Activated CD4-positive, alpha-beta T cell treated with anti-CD3 and anti-CD28 coated beads, Interleukin-2, amount 10 ng/mL, durations not matched to agents 7 days and 5 days (primary cell): Measurements from ENCODE around the gene TRAIP. TPM values are rescaled to one million over a fixed set of nuclear protein-coding genes. Genes with fewer than 3 reads are reported as not detected.
"Not testable (repeated sequence)": the region's sequence is repeated elsewhere in the genome, so short reads cannot be mapped to it uniquely, and the experiment has no call there.

Experiments
- CTCF ChIA-PET: fragments of 350-600 bp; sonication (Branson Sonifier 250); formaldehyde crosslinking; loops from one replicate; lab custom pipeline; 2021; ENCODE audit warnings: antibody characterized with exemption; lab: Charles Lee
- POLR2A ChIA-PET: fragments of 350-600 bp; sonication (Branson Sonifier 250); formaldehyde crosslinking; loops from one replicate; lab custom pipeline; 2021; ENCODE audit warnings: antibody characterized with exemption; lab: Charles Lee
- DNase-seq: peaks from one replicate; pipeline ENCODE4 v3.0.0-alpha.2; 2020
- H3K27ac Mint-ChIP-seq: one replicate; pipeline ENCODE4 v1.8.0; 2021; ENCODE audit warnings: mild to moderate bottlenecking, moderate library complexity, mixed read lengths
- H3K27me3 Mint-ChIP-seq: one replicate; pipeline ENCODE4 v1.8.0; 2021; ENCODE audit warnings: mixed read lengths
- H3K36me3 Mint-ChIP-seq: one replicate; pipeline ENCODE4 v1.8.0; 2021; ENCODE audit warnings: low read depth, mixed read lengths
- H3K4me1 Mint-ChIP-seq: one replicate; pipeline ENCODE4 v1.8.0; 2021; ENCODE audit warnings: mixed read lengths
- H3K4me3 Mint-ChIP-seq: one replicate; pipeline ENCODE4 v1.8.0; 2021; ENCODE audit warnings: mild to moderate bottlenecking, moderate library complexity, mixed read lengths
- H3K9me3 Mint-ChIP-seq: one replicate; pipeline ENCODE4 v1.8.0; 2021; ENCODE audit warnings: mixed read lengths
- total RNA-seq, 2 experiments: library from RNA; stranded (reverse); gene quantifications; one replicate each; pipeline ENCODE4 v1.2.3, GENCODE V29; 2021

The TRAIP gene
- total RNA-seq, 2 experiments from 2014 or later = 30.9 to 31.0 TPM

- POLR2A ChIA-PET = no interaction called here
- CTCF ChIA-PET = interaction anchor here (0.6 to 2.9 kb wide), 2 partner anchors 10 to 12 kb away, joined by 3 to 9 read pairs; partner anchors contain the start of gene INKA1
- peaks cover 4% of the 10 kb centered on the region for H3K4me1 Mint-ChIP-seq
- no peaks in the 10 kb centered on the region for H3K9me3 Mint-ChIP-seq
- H3K4me3 Mint-ChIP-seq = no peak overlapping the region
- H3K27me3 Mint-ChIP-seq = peaks cover 9% of the 10 kb centered on the region
- no peaks in the 10 kb centered on the region for H3K36me3 Mint-ChIP-seq
- H3K27ac Mint-ChIP-seq = no peak overlapping the region
- DNase-seq = no peak
Measured at GRCh38 chr3:49793486-49794085, 62.8 kb downstream of the TRAIP start.

GRCh38 chr3:49792371-49793150, 63.8 kb downstream of the TRAIP start:
- DNase-seq = no peak
- Mint-ChIP-seq H3K4me1 (peaks cover 4% of the 10 kb centered on the region), H3K27ac (no peak overlapping the region), H3K36me3 (no peaks in the 10 kb centered on the region), H3K4me3 (no peak overlapping the region), H3K27me3 (peaks cover 9% of the 10 kb centered on the region), H3K9me3 (no peaks in the 10 kb centered on the region)
- CTCF ChIA-PET = interaction anchor here (2.9 kb wide), 1 partner anchor 11 kb away, joined by 9 read pairs; the partner anchor contains the start of gene INKA1
- POLR2A ChIA-PET = no interaction called here

DNA sequence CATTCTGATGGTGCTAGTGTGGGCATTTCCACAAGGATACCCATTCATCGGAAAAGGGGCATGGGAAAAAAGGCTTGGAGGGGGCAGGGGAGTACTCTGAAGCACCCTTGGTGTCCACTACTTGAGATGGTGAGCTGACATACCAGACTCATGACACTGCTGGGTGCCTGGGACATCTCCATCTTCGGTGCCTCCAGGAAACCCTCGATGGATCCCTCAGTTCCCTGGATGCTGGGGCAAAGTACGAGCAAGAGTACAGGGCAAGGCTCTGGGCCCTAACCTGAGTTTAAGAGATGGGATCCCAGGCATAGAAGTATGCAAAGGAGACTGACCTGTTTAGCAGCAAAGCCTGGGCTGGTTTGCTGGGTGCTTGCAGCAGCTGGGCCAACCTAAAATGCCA, 64.8 kb downstream of the TRAIP start:
- peaks cover 6% of the 10 kb centered on the region for H3K27me3 Mint-ChIP-seq
- no peak for DNase-seq
- H3K36me3 Mint-ChIP-seq = no peaks in the 10 kb centered on the region
- H3K9me3 Mint-ChIP-seq = no peaks in the 10 kb centered on the region
- CTCF ChIA-PET = interaction anchor here (0.8 to 1.1 kb wide), 2 partner anchors 10 to 48 kb away, joined by 3 to 7 read pairs; no protein-coding TSS in a partner anchor
- POLR2A ChIA-PET = no interaction called here
- H3K4me3 Mint-ChIP-seq = no peak overlapping the region
- peaks cover 12% of the 10 kb centered on the region for H3K4me1 Mint-ChIP-seq
- no peak overlapping the region for H3K27ac Mint-ChIP-seq

DNA sequence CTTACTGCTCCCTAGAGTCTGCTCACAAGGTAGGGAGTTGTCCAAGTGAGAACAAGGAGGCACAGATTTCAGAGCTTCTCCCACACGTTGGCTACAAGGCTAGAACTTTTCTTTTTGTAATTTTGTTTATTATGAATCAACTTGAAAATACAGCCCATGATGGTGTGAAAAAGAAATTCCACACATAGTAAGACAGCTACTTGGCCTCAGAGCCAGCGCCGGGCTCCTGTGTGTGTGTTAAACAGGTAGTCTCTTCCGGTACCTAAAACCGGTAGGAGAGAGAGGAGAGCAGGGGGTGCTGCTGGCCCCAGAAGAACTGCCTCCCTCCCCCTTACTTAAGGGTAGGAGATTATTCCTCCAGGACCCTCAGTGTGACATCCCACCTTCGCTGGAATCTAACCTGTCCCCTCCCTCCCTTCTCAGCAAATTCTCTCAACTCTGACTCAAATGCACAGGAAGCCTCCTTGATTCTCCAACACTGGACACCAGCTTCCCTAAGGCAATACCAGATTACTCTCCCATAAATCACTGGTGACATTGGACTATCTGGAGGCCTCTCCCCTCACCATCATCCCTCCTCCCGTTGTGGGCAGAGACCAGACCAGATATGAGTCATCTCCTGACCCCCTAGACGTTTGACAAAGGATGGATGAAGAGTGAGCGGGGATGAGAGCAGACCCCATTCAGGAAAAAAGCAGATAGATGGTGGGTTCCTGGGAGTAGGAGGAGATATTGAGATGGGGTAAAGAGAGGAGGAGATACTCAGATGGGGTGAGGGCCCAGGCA, 65.5 kb downstream of the TRAIP start:
- H3K9me3 Mint-ChIP-seq = no peaks in the 10 kb centered on the region
- no peak overlapping the region for H3K27ac Mint-ChIP-seq
- H3K4me3 Mint-ChIP-seq = no peak overlapping the region
- DNase-seq = no peak
- peaks cover 14% of the 10 kb centered on the region for H3K4me1 Mint-ChIP-seq
- CTCF ChIA-PET = interaction anchor here (0.5 to 2.2 kb wide), 4 partner anchors 9 to 49 kb away, joined by 3 to 10 read pairs (median 6); partner anchors contain the start of gene INKA1
- peaks cover 6% of the 10 kb centered on the region for H3K27me3 Mint-ChIP-seq
- POLR2A ChIA-PET = no interaction called here
- no peaks in the 10 kb centered on the region for H3K36me3 Mint-ChIP-seq

DNA sequence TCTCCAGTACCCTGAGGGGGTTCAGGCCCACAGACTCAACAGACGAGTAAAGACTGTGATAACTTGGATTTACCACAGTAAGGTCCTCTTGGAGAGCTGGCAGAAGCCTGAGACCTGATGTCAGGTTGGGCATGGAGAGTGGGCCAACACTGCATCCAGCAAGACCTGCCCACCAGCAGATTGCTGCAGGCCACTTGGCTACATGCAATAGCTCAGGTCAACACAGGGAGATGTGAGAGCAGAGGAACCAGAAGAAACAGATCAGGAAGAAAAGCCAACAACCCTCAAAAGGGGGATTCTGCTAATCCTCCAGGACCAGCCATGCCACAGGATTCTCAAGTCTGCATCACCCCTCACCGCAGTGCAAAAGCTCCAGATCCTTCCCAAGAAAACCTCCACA, 68.3 kb downstream of the TRAIP start:
- ChIA-PET CTCF (interaction anchor here (0.7 to 3.3 kb wide), 5 partner anchors 13 to 118 kb away, joined by 3 to 13 read pairs (median 4); partner anchors contain the start of genes CDHR4 and INKA1), POLR2A (no interaction called here)
- no peak overlapping the region for H3K27ac Mint-ChIP-seq
- DNase-seq = no peak
- H3K9me3 Mint-ChIP-seq = no peaks in the 10 kb centered on the region
- H3K27me3 Mint-ChIP-seq = peaks cover 6% of the 10 kb centered on the region
- H3K4me1 Mint-ChIP-seq = peaks cover 25% of the 10 kb centered on the region
- H3K36me3 Mint-ChIP-seq = peaks cover 12% of the 10 kb centered on the region
- no peak overlapping the region for H3K4me3 Mint-ChIP-seq

GRCh38 chr3:49787536-49787935, 68.8 kb downstream of the TRAIP start:
- peak overlapping the region; percentile 87 for H3K4me3 Mint-ChIP-seq
- peaks cover 6% of the 10 kb centered on the region for H3K27me3 Mint-ChIP-seq
- peaks cover 25% of the 10 kb centered on the region for H3K4me1 Mint-ChIP-seq
- H3K9me3 Mint-ChIP-seq = no peaks in the 10 kb centered on the region
- peaks cover 12% of the 10 kb centered on the region for H3K36me3 Mint-ChIP-seq
- no peak for DNase-seq
- ChIA-PET CTCF (interaction anchor here (0.7 to 3.3 kb wide), 6 partner anchors 13 to 118 kb away, joined by 3 to 13 read pairs (median 4); partner anchors contain the start of genes CDHR4 and INKA1), POLR2A (no interaction called here)
- peak overlapping the region; percentile 22 for H3K27ac Mint-ChIP-seq

DNA sequence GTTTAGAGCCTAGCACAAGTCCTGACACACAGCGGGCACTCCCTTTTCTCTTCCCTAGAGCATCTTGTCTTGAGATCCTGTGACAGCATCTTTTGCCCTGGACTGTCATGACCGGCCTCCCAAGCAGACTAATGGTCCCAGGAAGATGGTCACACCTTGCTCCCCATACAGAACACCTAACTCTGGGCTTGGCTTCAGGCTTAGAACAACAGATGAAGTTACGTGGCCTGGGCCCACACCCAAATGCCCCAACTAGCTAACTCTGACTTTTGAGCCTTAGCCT, 69.2 kb downstream of the TRAIP start:
- ChIA-PET CTCF (interaction anchor here (0.7 to 3.3 kb wide), 3 partner anchors 14 to 18 kb away, joined by 3 to 13 read pairs (median 4); partner anchors contain the start of gene CDHR4), POLR2A (no interaction called here)
- Mint-ChIP-seq H3K4me3 (peak overlapping the region; percentile 87), H3K36me3 (peaks cover 12% of the 10 kb centered on the region), H3K27ac (peak overlapping the region; percentile 99), H3K27me3 (peaks cover 6% of the 10 kb centered on the region), H3K9me3 (no peaks in the 10 kb centered on the region), H3K4me1 (peaks cover 26% of the 10 kb centered on the region)
- no peak for DNase-seq

GRCh38 chr3:49786357-49787181, 69.8 kb downstream of the TRAIP start, which contains the start of gene IP6K1:
Gene IP6K1, minus strand, starts transcription at chr3:49786542. Its CDS starts 38,502 bp downstream, at chr3:49748040.
- H3K27me3 Mint-ChIP-seq = peaks cover 6% of the 10 kb centered on the region
- H3K9me3 Mint-ChIP-seq = no peaks in the 10 kb centered on the region
- POLR2A ChIA-PET = no interaction called here
- peaks cover 12% of the 10 kb centered on the region for H3K36me3 Mint-ChIP-seq
- peak within 1 kb of the TSS; percentile 87 for H3K4me3 Mint-ChIP-seq
- CTCF ChIA-PET = interaction anchor here (0.7 to 3.3 kb wide), 6 partner anchors 12 to 68 kb away, joined by 3 to 13 read pairs (median 4); partner anchors contain the start of genes CDHR4 and INKA1
- DNase-seq = peak; percentile 100
- peak within 1 kb of the TSS; percentile 99 for H3K27ac Mint-ChIP-seq
- peaks cover 26% of the 10 kb centered on the region for H3K4me1 Mint-ChIP-seq

- POLR2A ChIA-PET = no interaction called here
- H3K27ac Mint-ChIP-seq = peak overlapping the region; percentile 99
- CTCF ChIA-PET = interaction anchor here (1.3 to 3.3 kb wide), 5 partner anchors 13 to 67 kb away, joined by 3 to 13 read pairs (median 4); partner anchors contain the start of genes CDHR4 and INKA1
- DNase-seq = peak; percentile 36
- peaks cover 31% of the 10 kb centered on the region for H3K4me1 Mint-ChIP-seq
- H3K4me3 Mint-ChIP-seq = peak overlapping the region; percentile 87
- H3K27me3 Mint-ChIP-seq = peaks cover 3% of the 10 kb centered on the region
- peaks cover 17% of the 10 kb centered on the region for H3K36me3 Mint-ChIP-seq
- no peaks in the 10 kb centered on the region for H3K9me3 Mint-ChIP-seq
Measured at GRCh38 chr3:49785565-49786356, 70.6 kb downstream of the TRAIP start.

DNA sequence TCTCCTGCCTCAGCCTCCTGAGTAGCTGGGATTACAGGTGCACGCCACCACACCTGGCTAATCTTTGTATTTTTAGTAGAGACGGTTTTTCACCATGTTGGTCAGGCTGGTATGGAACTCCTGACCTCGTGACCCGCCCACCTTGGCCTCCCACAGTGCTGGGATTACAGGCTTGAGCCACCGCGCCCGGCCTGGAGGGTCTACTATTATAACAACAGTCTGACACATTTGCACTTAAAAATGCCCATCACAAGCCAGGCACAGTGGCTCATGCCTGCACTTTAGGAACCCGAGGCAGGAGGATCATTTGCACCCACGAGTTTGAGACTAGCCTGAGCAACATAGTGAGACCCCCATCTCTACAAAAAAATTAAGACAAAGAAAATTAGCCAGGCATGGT, 74.1 kb downstream of the TRAIP start:
- not testable (repeated sequence) for H3K4me3 Mint-ChIP-seq, H3K27me3 Mint-ChIP-seq, H3K9me3 Mint-ChIP-seq, DNase-seq, H3K27ac Mint-ChIP-seq
- ChIA-PET CTCF (interaction anchor here (0.7 to 1.9 kb wide), 3 partner anchors 10 to 74 kb away, joined by 3 to 4 read pairs (median 3); partner anchors contain the start of gene TRAIP), POLR2A (interaction anchor here (0.6 to 0.7 kb wide), 2 partner anchors 32 to 219 kb away, joined by 4 to 5 read pairs; no protein-coding TSS in a partner anchor)
- Mint-ChIP-seq H3K36me3 (peaks cover 23% of the 10 kb centered on the region), H3K4me1 (peaks cover 33% of the 10 kb centered on the region)
